Activated CD8-positive, alpha-beta memory T cell treated with anti-CD3 and anti-CD28 coated beads for 24 hours (primary cell): Measurements from ENCODE around the gene CFAP58.

ENCODE experiments used
- DNase-seq: peaks from one replicate; pipeline ENCODE4 v3.0.0-alpha.2; 2020

Gene CFAP58

GRCh38 chr10:104334965-104335650, 18.5 kb upstream of the CFAP58 start:
- DNase-seq = peak; percentile 58

GRCh38 chr10:104336821-104337467, 16.7 kb upstream of the CFAP58 start:
- DNase-seq = peak; percentile 56

- no peak for DNase-seq
These were observed 16.1 kb upstream of the CFAP58 start for GRCh38 chr10:104337521-104337984.

- DNase-seq = peak; percentile 91
These were observed 15.5 kb upstream of the CFAP58 start, which contains the start of gene ITPRIP for GRCh38 chr10:104337985-104338735. Gene ITPRIP, minus strand, starts transcription at chr10:104338465. Its CDS starts 22,414 bp downstream, at chr10:104316051.

- no peak for DNase-seq
These were observed 14.0 kb upstream of the CFAP58 start for GRCh38 chr10:104339469-104340110.

- DNase-seq = no peak
These were observed 13.5 kb upstream of the CFAP58 start for GRCh38 chr10:104340111-104340526.

- no peak for DNase-seq
These were observed 13.0 kb upstream of the CFAP58 start for GRCh38 chr10:104340641-104341040.

- no peak for DNase-seq
These were observed 10.7 kb upstream of the CFAP58 start for GRCh38 chr10:104342941-104343411.

- DNase-seq = no peak
These were observed 9.4 kb upstream of the CFAP58 start for GRCh38 chr10:104344219-104344618.

GRCh38 chr10:104345515-104345914, 8.1 kb upstream of the CFAP58 start:
- DNase-seq = no peak

- no peak for DNase-seq
These were observed 7.7 kb upstream of the CFAP58 start for GRCh38 chr10:104345941-104346340.

GRCh38 chr10:104347295-104348045, 6.2 kb upstream of the CFAP58 start:
- no peak for DNase-seq

GRCh38 chr10:104348601-104349000, 5.0 kb upstream of the CFAP58 start:
- DNase-seq = no peak

- DNase-seq = no peak
These were observed 4.0 kb upstream of the CFAP58 start for GRCh38 chr10:104349623-104350126.

- peak; percentile 56 for DNase-seq
These were observed 3.5 kb upstream of the CFAP58 start for GRCh38 chr10:104350127-104350635.

GRCh38 chr10:104351061-104351702, 2.5 kb upstream of the CFAP58 start:
- no peak for DNase-seq

GRCh38 chr10:104351919-104352318, 1.7 kb upstream of the CFAP58 start:
- no peak for DNase-seq

- no peak for DNase-seq
These were observed 6.2 kb downstream of the CFAP58 start for GRCh38 chr10:104359811-104360210.

GRCh38 chr10:104367904-104368303, 14.3 kb downstream of the CFAP58 start:
- no peak for DNase-seq

GRCh38 chr10:104368381-104368780, 14.7 kb downstream of the CFAP58 start:
- no peak for DNase-seq

GRCh38 chr10:104371753-104372152, 18.1 kb downstream of the CFAP58 start:
- no peak for DNase-seq
